Stomach smooth muscle (tissue), 2 donors: ENCODE measurements around the gene SOX13.

ENCODE experiments used
- H3K27ac ChIP-seq: one replicate; pipeline ENCODE4 v1.7.0; 2013; ENCODE audit warnings: mild to moderate bottlenecking, low read length, inconsistent platforms
- H3K27me3 ChIP-seq, 2 donors: one replicate each; pipeline ENCODE4 v1.7.0; 2013; ENCODE audit warnings: low read length in 2 of 2; ENCODE audit not compliant: insufficient read depth in 2 of 2, control insufficient read depth in 1 of 2
- H3K36me3 ChIP-seq, 2 donors: one replicate each; pipeline ENCODE4 v1.7.0; 2013; ENCODE audit warnings: low read length in 2 of 2; ENCODE audit not compliant: control insufficient read depth in 2 of 2, insufficient read depth in 2 of 2
- H3K4me1 ChIP-seq: one replicate; pipeline ENCODE4 v1.7.0; 2013; ENCODE audit warnings: low read length; ENCODE audit not compliant: control insufficient read depth, insufficient read depth
- H3K4me3 ChIP-seq, 2 donors: one replicate each; pipeline ENCODE4 v1.7.0; 2013; ENCODE audit warnings: low read length in 2 of 2
- H3K9ac ChIP-seq, 2 donors: one replicate each; pipeline ENCODE4 v1.7.0; 2013; ENCODE audit warnings: low read length in 2 of 2, mild to moderate bottlenecking in 1 of 2
- H3K9me3 ChIP-seq, 2 donors: one replicate each; pipeline ENCODE4 v1.7.0; 2013; ENCODE audit warnings: low read length in 2 of 2; ENCODE audit not compliant: control insufficient read depth in 2 of 2
- donor health status: healthy.
- donor health status: Pancreatic carcinoma.

The SOX13 gene

GRCh38 chr1:204172404-204173029 is 99.6 kb downstream of the SOX13 start:
- Histone ChIP-seq H3K4me3 (no peak overlapping the region), H3K9ac (no peak overlapping the region), H3K9me3 (peaks cover 0 to 11% of the 10 kb centered on the region in 2 donors), H3K4me1 (no peaks in the 10 kb centered on the region), H3K36me3 (no peaks in the 10 kb centered on the region), H3K27me3 (peaks cover 4 to 9% of the 10 kb centered on the region in 2 donors), H3K27ac (no peak overlapping the region)

- H3K9ac ChIP-seq, result no peak overlapping the region
- no peaks in the 10 kb centered on the region for H3K36me3 ChIP-seq
- no peak overlapping the region for H3K27ac ChIP-seq
- peaks cover 4 to 16% of the 10 kb centered on the region in 2 donors for H3K27me3 ChIP-seq
- no peaks in the 10 kb centered on the region for H3K4me1 ChIP-seq
- no peak overlapping the region for H3K4me3 ChIP-seq
- H3K9me3 ChIP-seq, result peaks cover 0 to 1% of the 10 kb centered on the region in 2 donors
Observed at GRCh38 chr1:204174958-204175357, 102.0 kb downstream of the SOX13 start.

- H3K36me3 ChIP-seq, result no peaks in the 10 kb centered on the region
- no peak overlapping the region for H3K9ac ChIP-seq
- no peaks in the 10 kb centered on the region for H3K9me3 ChIP-seq
- no peak overlapping the region for H3K27ac ChIP-seq
- H3K4me1 ChIP-seq, result no peaks in the 10 kb centered on the region
- H3K27me3 ChIP-seq, result peaks cover 4 to 16% of the 10 kb centered on the region in 2 donors
- no peak overlapping the region for H3K4me3 ChIP-seq
Observed at GRCh38 chr1:204176049-204176448, 103.1 kb downstream of the SOX13 start.

GRCh38 chr1:204177133-204177532 is 104.2 kb downstream of the SOX13 start:
- Histone ChIP-seq H3K4me1 (no peaks in the 10 kb centered on the region), H3K36me3 (no peaks in the 10 kb centered on the region), H3K9me3 (no peaks in the 10 kb centered on the region), H3K27me3 (peaks cover 0 to 16% of the 10 kb centered on the region in 2 donors), H3K27ac (no peak overlapping the region), H3K4me3 (no peak overlapping the region), H3K9ac (no peak overlapping the region)
